Hippocampal formation (tissue), 2 donors: Measurements from ENCODE around the gene RHOT1.
"Not testable (repeated sequence)": the region's sequence is repeated elsewhere in the genome, so short reads cannot be mapped to it uniquely, and the experiment has no call there.

Experiments used
- DNase-seq, 2 donors: peaks; one replicate each; lab custom pipeline; 2025; lab: John Stamatoyannopoulos, UW

The RHOT1 gene

GRCh38 chr17:32227910-32228309 lies 85.6 kb downstream of the RHOT1 start:
- no peak for DNase-seq

GRCh38 chr17:32235588-32235987 lies 93.3 kb downstream of the RHOT1 start:
- DNase-seq, result no peak

DNA sequence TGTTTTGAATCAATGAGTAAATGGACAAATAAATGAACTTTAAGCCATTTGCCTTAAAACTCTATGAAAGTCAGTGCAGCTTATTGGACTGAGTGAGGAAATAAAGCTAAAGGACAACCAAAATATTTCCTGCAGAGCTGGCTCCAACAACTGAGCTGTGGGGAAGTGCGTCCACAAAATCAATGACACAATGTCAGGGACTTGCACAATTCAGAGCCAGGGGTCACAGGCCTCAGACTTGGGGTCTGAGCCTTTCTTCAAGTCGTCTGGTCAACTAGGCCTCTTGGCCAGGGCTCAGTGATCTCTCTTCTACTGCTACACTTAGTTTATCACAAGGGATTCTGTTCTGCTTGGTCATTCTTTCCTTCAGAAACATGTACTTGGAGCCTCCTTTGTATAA lies 97.2 kb downstream of the RHOT1 start:
- no peak for DNase-seq

DNA sequence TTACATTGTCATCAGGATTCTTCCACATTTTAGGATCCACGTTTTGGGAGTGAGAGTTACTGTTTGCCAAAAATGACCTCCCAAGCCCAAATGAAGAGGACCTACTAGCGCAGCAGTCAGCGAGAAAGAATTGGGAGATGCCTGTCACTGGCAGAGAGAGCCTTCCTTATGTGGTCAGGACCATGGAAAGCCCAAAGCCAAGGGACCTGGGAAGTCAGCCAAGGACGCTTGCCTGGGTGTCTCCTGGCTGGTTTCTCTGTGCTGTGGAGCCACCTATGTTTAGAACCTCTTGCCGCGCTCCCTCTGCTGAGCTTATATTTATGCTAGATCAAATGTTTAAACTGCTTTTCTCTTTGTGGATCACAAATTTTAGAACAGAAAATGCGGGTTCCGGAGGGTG lies 98.4 kb downstream of the RHOT1 start:
- DNase-seq, result no peak

- DNase-seq, result no peak
Observed at GRCh38 chr17:32241640-32242039, 99.3 kb downstream of the RHOT1 start.

DNA sequence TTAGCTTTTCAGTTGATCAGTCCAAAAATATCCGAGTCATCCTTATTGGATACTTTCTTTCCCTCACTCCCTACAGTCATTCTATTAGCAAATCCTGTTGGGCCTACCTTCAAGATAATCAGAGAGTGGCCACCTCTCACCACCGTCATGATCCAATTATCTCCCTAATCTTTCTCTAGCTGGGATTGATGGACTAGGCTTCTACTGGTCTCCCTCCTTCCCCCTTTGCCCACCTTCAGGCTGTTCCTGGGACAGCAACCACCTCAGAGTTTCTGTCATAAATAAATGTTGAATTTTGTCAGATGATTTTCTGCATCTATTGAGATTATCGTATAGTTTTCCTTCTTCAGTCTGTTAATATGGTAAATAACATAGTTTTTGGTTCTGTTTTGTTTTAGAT lies 107.2 kb downstream of the RHOT1 start:
- DNase-seq, result no peak

DNA sequence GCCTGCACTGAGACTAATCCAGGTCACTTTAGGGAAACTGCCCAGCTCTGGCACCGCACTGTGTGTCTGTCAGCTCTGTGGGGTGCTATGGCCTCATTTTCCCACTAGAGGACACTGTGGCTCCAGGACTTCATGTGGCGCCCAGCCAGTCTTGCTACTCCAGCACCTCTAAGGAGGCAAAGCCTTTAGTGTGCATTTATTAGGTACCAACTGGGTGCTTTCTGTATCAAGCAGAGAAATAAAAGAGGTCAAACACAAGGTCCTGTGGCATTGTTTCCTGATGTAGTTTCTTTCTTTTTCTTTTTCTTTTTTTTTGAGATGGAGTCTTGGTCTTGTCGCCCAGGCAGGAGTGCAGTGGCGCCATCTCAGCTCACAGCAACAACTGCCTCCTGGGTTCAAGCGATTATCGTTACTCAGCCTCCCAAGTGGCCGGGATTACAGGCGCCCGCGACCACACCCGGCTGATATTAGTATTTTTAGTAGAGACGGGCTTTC lies 110.9 kb downstream of the RHOT1 start:
- peak; percentile 69 to 72 for DNase-seq

GRCh38 chr17:32256012-32256700 lies 113.9 kb downstream of the RHOT1 start:
- DNase-seq, result no peak

DNA sequence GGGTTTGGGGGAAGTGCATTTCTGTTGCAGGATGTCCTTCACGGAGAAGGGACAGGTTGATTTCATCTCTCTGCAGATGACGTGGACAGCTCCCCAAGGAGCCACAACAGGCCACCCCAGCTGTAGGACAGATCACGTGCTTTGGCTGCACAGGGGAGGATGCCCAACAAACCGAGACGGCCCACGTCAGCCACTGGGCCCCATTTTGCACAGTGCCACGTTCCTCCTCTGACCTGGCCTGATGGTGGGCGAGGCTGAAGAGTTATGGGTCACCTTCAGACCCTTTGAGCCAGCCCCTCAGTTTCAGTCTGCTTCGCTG lies 114.4 kb downstream of the RHOT1 start:
- DNase-seq, result no peak

DNA sequence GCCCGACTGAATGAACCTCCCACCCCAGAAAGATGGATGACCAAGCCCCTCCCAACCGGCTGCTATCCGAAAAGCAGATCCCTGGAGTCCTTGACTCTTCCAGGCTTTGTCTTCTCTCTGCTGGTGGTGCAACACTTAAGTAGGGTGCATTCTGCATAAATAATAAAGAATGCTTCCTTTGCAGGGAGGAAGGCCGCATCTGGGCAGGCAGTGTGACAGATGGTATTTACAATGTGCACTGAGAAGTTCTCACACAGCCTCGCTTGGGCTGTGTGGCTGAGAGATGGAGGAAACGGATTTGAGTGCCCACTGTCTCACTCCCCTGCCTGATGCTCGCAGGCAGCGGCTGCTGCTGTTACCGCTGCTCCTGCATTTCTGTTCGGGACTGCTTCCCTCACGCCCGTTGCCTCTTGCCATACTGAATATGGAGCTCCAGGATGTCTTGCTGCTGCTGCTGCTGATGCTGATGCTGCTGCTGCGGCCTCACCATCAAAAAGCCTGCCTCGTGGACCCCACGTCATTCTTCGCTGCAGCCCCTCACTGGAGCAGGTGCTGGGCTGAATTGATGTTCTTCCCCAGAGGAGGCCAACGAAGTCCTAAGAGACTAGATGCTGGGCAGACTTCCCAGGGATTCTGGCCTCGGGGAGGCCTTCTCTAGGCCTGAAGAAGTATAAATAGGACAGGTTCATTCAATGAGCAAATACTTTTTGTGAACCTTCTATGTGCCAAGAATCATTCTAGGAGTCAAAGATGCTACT lies 116.3 kb downstream of the RHOT1 start:
- DNase-seq, result peak in 1 of 2 donors; percentile 60

DNA sequence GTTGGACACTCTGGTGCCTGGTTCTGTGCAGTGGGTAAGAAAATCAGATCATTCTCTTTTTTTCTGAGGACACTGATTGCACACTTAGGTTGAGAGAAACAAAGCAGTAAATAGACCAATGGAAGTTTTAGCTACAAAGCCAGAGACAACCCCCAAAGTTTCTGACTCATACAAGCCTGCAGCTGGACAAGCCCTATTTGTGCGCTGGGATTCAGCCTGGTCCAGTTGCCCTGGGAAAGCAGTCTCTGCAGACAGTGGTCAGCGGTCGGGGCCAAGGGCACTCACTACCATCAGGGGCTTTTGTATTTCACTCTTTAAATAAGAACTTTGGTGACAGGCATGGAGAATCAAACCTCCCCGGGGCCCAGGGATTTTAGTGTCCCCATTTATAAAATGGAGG lies 117.3 kb downstream of the RHOT1 start:
- peak in 1 of 2 donors; percentile 33 for DNase-seq

GRCh38 chr17:32261417-32261736 lies 119.1 kb downstream of the RHOT1 start:
- DNase-seq, result no peak

- no peak for DNase-seq
Observed at GRCh38 chr17:32261936-32262510, 119.7 kb downstream of the RHOT1 start.

GRCh38 chr17:32263515-32263914 lies 121.2 kb downstream of the RHOT1 start:
- not testable (repeated sequence) for DNase-seq

DNA sequence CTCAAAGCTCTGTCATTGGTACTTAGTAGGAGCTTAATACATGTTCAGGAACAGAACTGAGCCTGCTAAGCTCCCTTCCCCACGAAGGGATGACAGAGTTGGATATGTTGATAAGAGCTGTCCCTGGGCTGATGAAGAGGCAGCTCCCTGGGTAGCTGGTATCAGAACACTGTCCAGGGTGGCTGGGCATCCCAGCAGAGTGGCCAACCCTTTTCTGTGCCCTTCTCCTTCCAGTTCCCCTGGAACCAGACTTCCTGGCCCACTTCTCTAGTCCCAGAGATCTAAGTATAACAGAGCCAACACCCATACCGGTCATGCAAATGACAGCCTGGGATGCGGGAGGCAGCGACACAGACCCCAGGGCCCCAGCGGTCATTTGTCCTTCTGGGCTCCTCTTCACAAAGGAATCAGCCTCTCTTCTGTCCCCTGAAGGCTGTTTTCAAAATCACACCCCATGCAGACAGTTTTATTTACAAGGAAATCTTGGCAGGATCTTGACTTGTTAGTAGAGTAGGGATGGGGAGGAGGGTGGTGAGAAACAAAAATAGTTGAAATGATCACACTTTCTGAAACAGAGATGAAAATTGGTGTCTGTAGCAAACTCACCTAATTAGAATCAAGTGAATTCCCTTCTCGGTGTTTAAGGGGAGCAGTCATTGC lies 122.0 kb downstream of the RHOT1 start:
- peak in 1 of 2 donors; percentile 48 for DNase-seq

DNA sequence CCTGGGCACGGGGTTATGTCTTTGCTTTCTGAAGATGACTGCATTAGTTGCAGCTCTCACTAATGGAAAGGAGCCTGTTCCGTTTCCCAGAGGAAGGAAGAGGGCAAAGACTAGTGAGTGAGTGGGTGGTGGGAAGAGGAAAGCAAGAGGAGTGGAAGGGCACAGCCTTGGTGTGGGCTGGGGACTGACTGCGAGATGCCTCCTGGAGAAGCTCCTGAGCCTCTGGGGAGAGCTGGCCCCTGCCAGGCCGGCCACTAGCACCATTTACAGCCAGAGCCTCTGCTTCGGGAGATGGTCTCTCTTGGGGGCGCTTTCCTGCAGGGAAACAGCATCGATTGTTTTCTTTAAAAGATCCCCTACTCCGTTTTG lies 122.5 kb downstream of the RHOT1 start:
- DNase-seq, result no peak

DNA sequence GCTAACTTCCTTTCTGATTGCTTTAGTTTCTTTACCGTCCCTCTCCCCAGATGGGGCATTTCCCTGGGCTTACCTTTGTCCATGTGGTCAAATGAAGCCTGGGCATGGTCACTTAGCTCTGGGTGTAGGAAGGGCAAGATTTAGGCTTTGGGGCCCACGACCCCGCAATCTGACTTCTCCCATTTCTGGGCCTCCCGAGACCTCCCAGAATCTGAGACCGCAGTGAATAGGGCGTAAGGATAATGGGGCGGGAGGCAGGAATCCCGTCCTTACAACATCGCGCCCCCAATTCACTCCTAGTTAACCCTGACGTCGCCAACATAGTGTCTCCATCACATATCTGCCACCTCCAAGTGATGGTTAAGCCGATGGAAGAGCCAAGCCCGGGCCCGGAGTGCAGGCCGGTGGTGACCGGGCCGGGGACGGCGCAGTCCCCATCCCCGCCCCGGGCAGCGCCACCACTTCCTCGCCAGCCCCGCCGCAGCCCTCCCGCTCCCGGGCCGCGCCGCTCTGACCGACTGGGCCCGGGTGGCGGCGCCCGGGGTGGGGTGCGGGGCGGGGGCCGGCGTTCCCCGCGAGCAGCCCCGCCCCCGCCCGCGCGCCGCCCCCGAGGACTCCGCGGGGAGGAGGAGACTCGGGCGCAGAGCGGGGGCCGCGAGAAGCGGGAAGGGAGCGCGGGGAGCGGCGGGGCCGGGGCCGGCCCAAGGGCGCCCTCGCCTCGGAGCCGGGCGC lies 123.1 kb downstream of the RHOT1 start, which contains the start of gene RHBDL3:
TSS of gene RHBDL3 (plus strand) at position 641 of the 732 bp plus-strand sequence. CDS start 358 bp downstream, outside the sequence.
- no peak for DNase-seq

GRCh38 chr17:32266051-32266388 lies 123.7 kb downstream of the RHOT1 start:
- DNase-seq, result no peak

DNA sequence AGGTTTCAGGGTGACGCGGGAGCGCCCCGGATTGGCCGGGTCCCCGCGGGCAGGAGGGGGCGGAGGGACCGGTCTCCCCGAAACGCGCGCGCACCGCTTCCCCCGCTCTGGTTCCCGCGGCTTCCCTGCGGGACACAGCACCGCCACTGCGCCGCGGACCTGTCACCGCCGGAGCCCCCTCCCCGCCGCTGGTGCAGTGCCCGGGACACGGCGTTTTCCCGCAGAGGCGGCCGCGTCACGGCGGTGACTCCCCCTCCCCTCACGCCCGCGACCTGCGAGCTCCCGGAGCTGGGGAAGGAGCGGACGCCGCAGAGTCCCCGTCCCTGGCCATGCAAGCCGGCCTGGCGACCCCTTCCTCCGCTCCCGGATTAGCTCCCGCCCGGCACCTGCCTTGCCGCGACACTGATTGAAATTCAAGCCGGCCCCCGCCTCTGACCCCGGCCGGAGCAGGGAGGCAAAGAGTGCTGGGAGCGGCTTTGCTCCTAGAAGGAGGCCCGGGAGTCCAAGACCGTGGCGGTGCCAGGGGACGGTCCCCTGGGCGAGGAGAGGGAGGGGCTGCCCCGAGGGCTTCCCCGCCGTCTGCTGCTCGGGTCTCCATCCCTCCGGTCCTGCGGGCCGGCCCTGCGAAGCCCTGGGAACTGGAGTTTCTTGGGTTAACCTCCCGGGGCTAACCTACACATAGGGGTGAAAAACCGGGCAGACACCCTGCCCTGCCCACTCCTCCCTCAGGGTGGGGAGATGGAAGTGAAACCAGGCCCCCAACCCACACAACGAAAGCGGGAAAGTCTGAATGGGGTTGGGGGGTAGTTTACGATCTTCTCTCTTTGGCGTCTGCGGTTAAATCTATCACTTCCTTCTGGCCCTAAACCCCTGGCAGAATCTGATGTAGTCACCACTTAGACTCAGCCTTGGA lies 124.3 kb downstream of the RHOT1 start:
- no peak for DNase-seq

DNA sequence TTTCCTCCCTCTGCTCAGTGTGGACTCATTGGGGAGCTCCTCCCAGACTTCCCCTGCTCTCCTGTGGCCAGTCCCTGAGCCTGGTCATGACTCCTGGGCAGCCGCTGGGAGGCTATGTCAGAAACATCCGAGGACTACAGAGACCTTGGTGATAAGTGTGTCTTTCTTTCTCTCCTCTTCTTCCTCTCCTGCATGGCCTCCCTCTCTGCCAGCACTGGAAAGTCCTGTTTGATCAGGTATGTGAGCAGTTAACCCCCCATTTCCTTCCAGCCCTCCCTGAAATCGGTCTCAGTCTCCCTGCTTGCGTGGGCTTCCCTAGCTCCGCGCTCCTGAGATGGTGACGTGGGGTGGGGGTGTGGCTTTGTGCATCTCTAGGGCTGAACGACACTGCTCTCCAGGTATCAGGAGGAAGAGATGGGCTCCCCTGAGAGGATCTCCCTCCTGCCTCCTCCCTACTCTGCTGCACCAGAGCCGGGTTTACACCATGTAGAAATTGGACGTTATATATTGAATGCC lies 125.4 kb downstream of the RHOT1 start:
- DNase-seq, result no peak
